ENCODE data around the gene CAMSAP2. TPM values are rescaled to one million over a fixed set of nuclear protein-coding genes. Genes with fewer than 3 reads are reported as not detected.

The CAMSAP2 gene
- total and polyA plus RNA-seq, 2 experiments from 2014 or later: 9.3 to 32.9 TPM

- Histone ChIP-seq H3K27me3 (no peaks in the 10 kb centered on the region), H3K4me1 (ENCODE audit: insufficient read depth) (no peaks in the 10 kb centered on the region), H3K9me3 (ENCODE audit: low read depth) (no peaks in the 10 kb centered on the region), H3K79me2 (no peaks in the 10 kb centered on the region), H3K4me2 (no peak overlapping the region), H3K4me3 (no peak overlapping the region), H2AFZ (no peak overlapping the region), H4K20me1 (ENCODE audit: insufficient read depth, poor library complexity, severe bottlenecking) (no peaks in the 10 kb centered on the region), H3K9me2 (replicated peaks; ENCODE audit: insufficient read depth) (no peaks in the 10 kb centered on the region), H3K36me3 (replicated peaks; ENCODE audit: insufficient read depth, low read depth) (no peaks in the 10 kb centered on the region), H3K27ac (no peak overlapping the region)
- WGBS (ENCODE audit: low lambda C conversion rate, missing lambda C conversion rate): 90% methylated on average over 5 of the region's 5 CpGs
- TF ChIP-seq EZH2 (IDR thresholded peaks at IDR 0.05; ENCODE audit: borderline replicate concordance) (no peak), EZH2phosphoT487 (IDR thresholded peaks at IDR 0.05; ENCODE audit: low read depth, severe bottlenecking, unreplicated experiment) (no peak), CTCF (IDR thresholded peaks at IDR 0.05; ENCODE audit: poor library complexity) (no peak)
- no peak for DNase-seq (ENCODE audit: low spot score)
Observed at GRCh38 chr1:200731654-200732332, 6.9 kb upstream of the CAMSAP2 start.

- no peak overlapping the region for H3K4me2 ChIP-seq
- no peak for DNase-seq (ENCODE audit: low spot score)
- no peaks in the 10 kb centered on the region for H3K9me3 ChIP-seq (ENCODE audit: low read depth)
- H3K36me3 ChIP-seq (replicated peaks; ENCODE audit: insufficient read depth, low read depth): no peaks in the 10 kb centered on the region
- no peaks in the 10 kb centered on the region for H3K9me2 ChIP-seq (replicated peaks; ENCODE audit: insufficient read depth)
- TF ChIP-seq EZH2 (IDR thresholded peaks at IDR 0.05; ENCODE audit: borderline replicate concordance): no peak
- TF ChIP-seq EZH2phosphoT487 (IDR thresholded peaks at IDR 0.05; ENCODE audit: low read depth, severe bottlenecking, unreplicated experiment): no peak
- TF ChIP-seq CTCF (IDR thresholded peaks at IDR 0.05; ENCODE audit: poor library complexity): no peak
- 78% methylated on average over 7 of the region's 7 CpGs for WGBS (ENCODE audit: low lambda C conversion rate, missing lambda C conversion rate)
- H3K4me3 ChIP-seq: no peak overlapping the region
- H3K4me1 ChIP-seq (ENCODE audit: insufficient read depth): no peaks in the 10 kb centered on the region
- no peak overlapping the region for H3K27ac ChIP-seq
- no peak overlapping the region for H2AFZ ChIP-seq
- H4K20me1 ChIP-seq (ENCODE audit: insufficient read depth, poor library complexity, severe bottlenecking): no peaks in the 10 kb centered on the region
- H3K79me2 ChIP-seq: no peaks in the 10 kb centered on the region
- H3K27me3 ChIP-seq: no peaks in the 10 kb centered on the region
Observed at GRCh38 chr1:200732438-200732837, 6.3 kb upstream of the CAMSAP2 start.

GRCh38 chr1:200733907-200734306 is 4.8 kb upstream of the CAMSAP2 start:
- TF ChIP-seq CTCF (IDR thresholded peaks at IDR 0.05; ENCODE audit: poor library complexity): no peak
- TF ChIP-seq EZH2 (IDR thresholded peaks at IDR 0.05; ENCODE audit: borderline replicate concordance): no peak
- TF ChIP-seq EZH2phosphoT487 (IDR thresholded peaks at IDR 0.05; ENCODE audit: low read depth, severe bottlenecking, unreplicated experiment): no peak
- 93% methylated on average over 6 of the region's 6 CpGs for WGBS (ENCODE audit: low lambda C conversion rate, missing lambda C conversion rate)
- Histone ChIP-seq H3K4me2 (no peak overlapping the region), H3K79me2 (no peaks in the 10 kb centered on the region), H3K9me3 (ENCODE audit: low read depth) (no peaks in the 10 kb centered on the region), H3K27me3 (no peaks in the 10 kb centered on the region), H2AFZ (no peak overlapping the region), H3K9me2 (replicated peaks; ENCODE audit: insufficient read depth) (no peaks in the 10 kb centered on the region), H3K4me1 (ENCODE audit: insufficient read depth) (peaks cover 5% of the 10 kb centered on the region), H3K27ac (no peak overlapping the region), H4K20me1 (ENCODE audit: insufficient read depth, poor library complexity, severe bottlenecking) (no peaks in the 10 kb centered on the region), H3K4me3 (no peak overlapping the region), H3K36me3 (replicated peaks; ENCODE audit: insufficient read depth, low read depth) (no peaks in the 10 kb centered on the region)
- DNase-seq (ENCODE audit: low spot score): no peak
